HG02623 (cell line): Measurements from ENCODE around the gene CDH4.

ENCODE experiments used
- ATAC-seq: cut with Tn5 transposase; IDR thresholded peaks from one replicate; pipeline ENCODE4 v1.9.1; 2021; ENCODE audit warnings: moderate library complexity; ENCODE audit not compliant: unreplicated experiment

The CDH4 gene

GRCh38 chr20:61767761-61768494, 515.9 kb downstream of the CDH4 start:
- ATAC-seq, result no peak

- ATAC-seq, result no peak
Measured at GRCh38 chr20:61768571-61769285, 516.7 kb downstream of the CDH4 start.

- ATAC-seq, result no peak
Measured at GRCh38 chr20:61769286-61769832, 517.3 kb downstream of the CDH4 start.

- no peak for ATAC-seq
Measured at GRCh38 chr20:61770113-61770585, 518.1 kb downstream of the CDH4 start.

- no peak for ATAC-seq
Measured at GRCh38 chr20:61771805-61772350, 519.8 kb downstream of the CDH4 start.

- no peak for ATAC-seq
Measured at GRCh38 chr20:61772828-61773631, 521.0 kb downstream of the CDH4 start.

- ATAC-seq, result no peak
Measured at GRCh38 chr20:61773926-61774587, 522.0 kb downstream of the CDH4 start.

GRCh38 chr20:61775423-61775822, 523.4 kb downstream of the CDH4 start:
- no peak for ATAC-seq

- ATAC-seq, result no peak
Measured at GRCh38 chr20:61776491-61777075, 524.5 kb downstream of the CDH4 start.

- ATAC-seq, result no peak
Measured at GRCh38 chr20:61777773-61778494, 525.9 kb downstream of the CDH4 start.

GRCh38 chr20:61778495-61778863, 526.4 kb downstream of the CDH4 start:
- no peak for ATAC-seq

- ATAC-seq, result no peak
Measured at GRCh38 chr20:61779176-61779965, 527.3 kb downstream of the CDH4 start.

GRCh38 chr20:61780066-61780465, 528.0 kb downstream of the CDH4 start:
- no peak for ATAC-seq

GRCh38 chr20:61784801-61785566, 532.9 kb downstream of the CDH4 start:
- no peak for ATAC-seq

GRCh38 chr20:61785567-61785816, 533.4 kb downstream of the CDH4 start:
- ATAC-seq, result no peak

GRCh38 chr20:61786230-61786629, 534.2 kb downstream of the CDH4 start:
- ATAC-seq, result no peak

GRCh38 chr20:61788343-61788742, 536.3 kb downstream of the CDH4 start:
- ATAC-seq, result no peak

- ATAC-seq, result no peak
Measured at GRCh38 chr20:61789329-61789728, 537.3 kb downstream of the CDH4 start.
